ENCODE measurements around the gene MGST1. TPM values are rescaled to one million over a fixed set of nuclear protein-coding genes. Genes with fewer than 3 reads are reported as not detected.

Gene MGST1
- total RNA-seq, 4 donors from 2014 or later: 620 to 1,650 (median 943) TPM

GRCh38 chr12:16330560-16330959 is 16.9 kb upstream of the MGST1 start:
- TF ChIP-seq CTCF (IDR thresholded peaks at IDR 0.05; ENCODE audit: low read depth): no peak

GRCh38 chr12:16331998-16332397 is 15.4 kb upstream of the MGST1 start:
- no peak for TF ChIP-seq CTCF (IDR thresholded peaks at IDR 0.05; ENCODE audit: low read depth)

GRCh38 chr12:16335838-16336237 is 11.6 kb upstream of the MGST1 start:
- TF ChIP-seq CTCF (IDR thresholded peaks at IDR 0.05; ENCODE audit: low read depth): no peak

GRCh38 chr12:16344269-16344668 is 3.2 kb upstream of the MGST1 start:
- TF ChIP-seq CTCF (IDR thresholded peaks at IDR 0.05; ENCODE audit: low read depth): no peak

GRCh38 chr12:16345105-16345504 is 2.3 kb upstream of the MGST1 start:
- TF ChIP-seq CTCF (IDR thresholded peaks at IDR 0.05; ENCODE audit: low read depth): no peak

GRCh38 chr12:16346958-16347357 is 487 bp upstream of the MGST1 start:
- no peak for TF ChIP-seq CTCF (IDR thresholded peaks at IDR 0.05; ENCODE audit: low read depth)

- TF ChIP-seq CTCF (IDR thresholded peaks at IDR 0.05; ENCODE audit: low read depth): no peak
Observed at GRCh38 chr12:16348435-16349130, 1.1 kb downstream of the MGST1 start.

Data from subcutaneous adipose tissue (tissue), 4 donors.